WTC11 (cell line): Measurements from ENCODE around the gene DNAJC3. TPM values are rescaled to one million over a fixed set of nuclear protein-coding genes. Genes with fewer than 3 reads are reported as not detected.

ENCODE experiments used
- ATAC-seq: fragments of 200-7000 bp; cut with Tn5 transposase; 2 replicates; pipeline ENCODE4 v1.10.0; 2021; ENCODE audit warnings: mild to moderate bottlenecking, moderate library complexity
- CTCF ChIA-PET: fragments of 300-600 bp; sonication (Branson Sonifier 250); formaldehyde crosslinking; loops from one replicate; lab custom pipeline; 2021; ENCODE audit warnings: antibody characterized with exemption; lab: Charles Lee
- POLR2A ChIA-PET: fragments of 350-600 bp; sonication (Branson Sonifier 250); formaldehyde crosslinking; loops from one replicate; lab custom pipeline; 2021; ENCODE audit warnings: antibody characterized with exemption; lab: Charles Lee
- DNase-seq: peaks from one replicate; pipeline ENCODE4 v3.0.0; 2021; ENCODE audit warnings: low spot score
- H3K27ac Mint-ChIP-seq: 2 replicates; pipeline ENCODE4 v1.8.0; 2021; ENCODE audit warnings: mixed read lengths
- H3K27me3 Mint-ChIP-seq: 2 replicates; pipeline ENCODE4 v1.8.0; 2021; ENCODE audit warnings: low read depth, mild to moderate bottlenecking, moderate library complexity, mixed read lengths
- H3K36me3 Mint-ChIP-seq: 2 replicates; pipeline ENCODE4 v1.8.0; 2021; ENCODE audit warnings: mixed read lengths
- H3K4me1 Mint-ChIP-seq: 2 replicates; pipeline ENCODE4 v1.8.0; 2022; ENCODE audit warnings: mixed read lengths
- H3K4me3 Mint-ChIP-seq: 2 replicates; pipeline ENCODE4 v1.8.0; 2021; ENCODE audit warnings: mild to moderate bottlenecking, moderate library complexity, mixed read lengths
- H3K9me3 Mint-ChIP-seq: 2 replicates; pipeline ENCODE4 v1.8.0; 2021; ENCODE audit warnings: mixed read lengths
- CTCF ChIP-seq: fragments of 200-600 bp; IDR thresholded peaks from 2 replicates; pipeline ENCODE4 v1.8.0; 2022; ENCODE audit warnings: antibody characterized with exemption
- E2F4 ChIP-seq: sonication (generic); formaldehyde crosslinking; IDR thresholded peaks from 2 replicates; pipeline ENCODE4 v1.8.1; 2022; ENCODE audit warnings: low read depth, mild to moderate bottlenecking, moderate library complexity, missing genetic modification reagents, borderline replicate concordance
- ELF4 ChIP-seq: sonication (generic); formaldehyde crosslinking; IDR thresholded peaks from 2 replicates; pipeline ENCODE4 v1.8.1; 2022; ENCODE audit warnings: low read depth, mild to moderate bottlenecking, moderate library complexity, missing genetic modification reagents
- EMX1 ChIP-seq: fragments of 250-450 bp; sonication (Bioruptor Pico); IDR thresholded peaks from 2 replicates; pipeline ENCODE4 v1.8.0; 2021; ENCODE audit warnings: mild to moderate bottlenecking
- FOXK1 ChIP-seq: sonication (generic); formaldehyde crosslinking; IDR thresholded peaks from 2 replicates; pipeline ENCODE4 v1.8.0; 2022; ENCODE audit warnings: mild to moderate bottlenecking, moderate library complexity, missing genetic modification reagents
- GABPB1 ChIP-seq: sonication (generic); formaldehyde crosslinking; IDR thresholded peaks from 2 replicates; pipeline ENCODE4 v1.8.1; 2023; ENCODE audit warnings: mild to moderate bottlenecking, missing genetic modification reagents
- IRF1 ChIP-seq: sonication (generic); formaldehyde crosslinking; IDR thresholded peaks from 2 replicates; pipeline ENCODE4 v1.8.0; 2023; ENCODE audit warnings: missing genetic modification reagents
- MLX ChIP-seq: sonication (generic); formaldehyde crosslinking; IDR thresholded peaks from 2 replicates; pipeline ENCODE4 v1.8.1; 2023; ENCODE audit warnings: mild to moderate bottlenecking, missing genetic modification reagents, moderate library complexity
- NFE2L1 ChIP-seq: sonication (generic); formaldehyde crosslinking; IDR thresholded peaks from 2 replicates; pipeline ENCODE4 v1.8.1; 2023; ENCODE audit warnings: missing genetic modification reagents
- NR3C1 ChIP-seq: sonication (generic); formaldehyde crosslinking; conservative IDR thresholded peaks from 2 replicates; pipeline ENCODE4 v1.8.1; 2023; ENCODE audit warnings: low read depth, mild to moderate bottlenecking, missing genetic modification reagents
- PRRX2 ChIP-seq: fragments of 250-450 bp; sonication (Bioruptor Pico); IDR thresholded peaks from 2 replicates; pipeline ENCODE4 v1.8.0; 2021; ENCODE audit warnings: mild to moderate bottlenecking
- RELA ChIP-seq: sonication (generic); formaldehyde crosslinking; IDR thresholded peaks from 2 replicates; pipeline ENCODE4 v1.8.1; 2022; ENCODE audit warnings: missing genetic modification reagents, mild to moderate bottlenecking, borderline replicate concordance
- SP1 ChIP-seq: sonication (generic); formaldehyde crosslinking; conservative IDR thresholded peaks from 2 replicates; pipeline ENCODE4 v1.8.1; 2022; ENCODE audit warnings: missing genetic modification reagents
- TP53 ChIP-seq: sonication (generic); formaldehyde crosslinking; IDR thresholded peaks from 2 replicates; pipeline ENCODE4 v1.8.1; 2023; ENCODE audit warnings: mild to moderate bottlenecking, missing genetic modification reagents
- ZMAT4 ChIP-seq: fragments of 250-450 bp; sonication (Bioruptor Pico); IDR thresholded peaks from 2 replicates; pipeline ENCODE4 v1.9.0; 2021; ENCODE audit warnings: mild to moderate bottlenecking
- ZNF138 ChIP-seq: sonication (generic); formaldehyde crosslinking; conservative IDR thresholded peaks from 2 replicates; pipeline ENCODE4 v1.8.1; 2022; ENCODE audit warnings: mild to moderate bottlenecking, moderate library complexity, missing genetic modification reagents
- ZNF219 ChIP-seq: sonication (generic); formaldehyde crosslinking; IDR thresholded peaks from 2 replicates; pipeline ENCODE4 v1.8.0; 2023; ENCODE audit warnings: missing genetic modification reagents, mild to moderate bottlenecking, borderline replicate concordance
- ZNF396 ChIP-seq: fragments of 250-450 bp; sonication (Bioruptor Pico); IDR thresholded peaks from 2 replicates; pipeline ENCODE4 v1.8.0; 2021; ENCODE audit warnings: mild to moderate bottlenecking, moderate library complexity, borderline replicate concordance
- ZNF416 ChIP-seq: fragments of 250-450 bp; sonication (Bioruptor Pico); IDR thresholded peaks from 2 replicates; pipeline ENCODE4 v1.9.0; 2021; ENCODE audit warnings: mild to moderate bottlenecking, inconsistent platforms
- ZNF512 ChIP-seq: sonication (generic); formaldehyde crosslinking; IDR thresholded peaks from 2 replicates; pipeline ENCODE4 v1.8.1; 2022; ENCODE audit warnings: missing genetic modification reagents, borderline replicate concordance
- total RNA-seq: library from RNA; stranded (reverse); gene quantifications from 3 replicates; pipeline ENCODE4 v1.2.3, GENCODE V29; 2021

The DNAJC3 gene
- total RNA-seq, 1 experiment from 2014 or later = 20.0 TPM

GRCh38 chr13:95697052-95697680, 20.2 kb downstream of the DNAJC3 start:
- TF ChIP-seq ZMAT4 (no peak), ZNF512 (CRISPR knock-in tag) (no peak), ELF4 (CRISPR knock-in tag) (no peak)
- TF ChIP-seq, all 79 proteins: peak for 0
- H3K27ac Mint-ChIP-seq = peak overlapping the region; percentile 35; the same call in 1 of the 2 replicates
- CTCF ChIA-PET = interaction anchor here (0.6 to 2.1 kb wide), 2 partner anchors 36 to 73 kb away, joined by 3 to 6 read pairs; no protein-coding TSS in a partner anchor
- POLR2A ChIA-PET = no interaction called here
- ATAC-seq (no peak), DNase-seq (no peak)
- H3K27me3 Mint-ChIP-seq = no peaks in the 10 kb centered on the region
- no peaks in the 10 kb centered on the region; the same call in 1 of the 2 replicates for H3K9me3 Mint-ChIP-seq
- H3K4me1 Mint-ChIP-seq = peaks cover 20% of the 10 kb centered on the region
- H3K4me3 Mint-ChIP-seq = no peak overlapping the region
- H3K36me3 Mint-ChIP-seq = peaks cover 2% of the 10 kb centered on the region; the same call in 1 of the 2 replicates

GRCh38 chr13:95698047-95698749, 21.3 kb downstream of the DNAJC3 start:
- ChIA-PET POLR2A (no interaction called here), CTCF (interaction anchor here (0.9 to 2.1 kb wide), 3 partner anchors 37 to 136 kb away, joined by 4 to 6 read pairs (median 4); no protein-coding TSS in a partner anchor)
- DNase-seq (no peak), ATAC-seq (peak; percentile 93)
- Mint-ChIP-seq H3K9me3 (no peaks in the 10 kb centered on the region; the same call in 1 of the 2 replicates), H3K27me3 (no peaks in the 10 kb centered on the region), H3K36me3 (no peaks in the 10 kb centered on the region), H3K4me3 (no peak overlapping the region), H3K27ac (no peak overlapping the region), H3K4me1 (peaks cover 20% of the 10 kb centered on the region)
- TF ChIP-seq EMX1 (no peak), GABPB1 (CRISPR knock-in tag) (no peak), FOXK1 (CRISPR knock-in tag) (no peak), ZNF138 (no peak), MLX (CRISPR knock-in tag) (no peak), ZNF219 (no peak), PRRX2 (CRISPR knock-in tag) (no peak), CTCF (peak; percentile 39; the same call in 1 of the 2 replicates), NFE2L1 (CRISPR knock-in tag) (no peak)

- ATAC-seq = no peak
- no peaks in the 10 kb centered on the region for H3K27me3 Mint-ChIP-seq
- peaks cover 8% of the 10 kb centered on the region for H3K4me1 Mint-ChIP-seq
- ChIA-PET CTCF (interaction anchor here (0.5 to 1.5 kb wide), 6 partner anchors 10 to 1281 kb away, joined by 3 to 6 read pairs (median 4); no protein-coding TSS in a partner anchor), POLR2A (no interaction called here)
- no peak overlapping the region for H3K27ac Mint-ChIP-seq
- no peaks in the 10 kb centered on the region for H3K36me3 Mint-ChIP-seq
- H3K4me3 Mint-ChIP-seq = no peak overlapping the region
- H3K9me3 Mint-ChIP-seq = no peaks in the 10 kb centered on the region
- TF ChIP-seq ZNF396 (no peak), EMX1 (no peak), NFE2L1 (CRISPR knock-in tag) (no peak), ZNF416 (CRISPR knock-in tag) (no peak), RELA (CRISPR knock-in tag) (no peak), FOXK1 (CRISPR knock-in tag) (no peak), SP1 (CRISPR knock-in tag) (no peak), E2F4 (CRISPR knock-in tag) (no peak), NR3C1 (CRISPR knock-in tag) (no peak), MLX (CRISPR knock-in tag) (no peak), TP53 (CRISPR knock-in tag) (no peak), ZMAT4 (no peak), IRF1 (no peak)
- TF ChIP-seq, all 79 proteins: peak for 0
- no peak for DNase-seq
Measured at GRCh38 chr13:95703576-95703975, 26.6 kb downstream of the DNAJC3 start.
